ENCODE data around the gene ITIH5. TPM values are rescaled to one million over a fixed set of nuclear protein-coding genes. Genes with fewer than 3 reads are reported as not detected.

Gene ITIH5
- polyA plus RNA-seq, 1 donor from 2014 or later: 0.28 TPM

DNA sequence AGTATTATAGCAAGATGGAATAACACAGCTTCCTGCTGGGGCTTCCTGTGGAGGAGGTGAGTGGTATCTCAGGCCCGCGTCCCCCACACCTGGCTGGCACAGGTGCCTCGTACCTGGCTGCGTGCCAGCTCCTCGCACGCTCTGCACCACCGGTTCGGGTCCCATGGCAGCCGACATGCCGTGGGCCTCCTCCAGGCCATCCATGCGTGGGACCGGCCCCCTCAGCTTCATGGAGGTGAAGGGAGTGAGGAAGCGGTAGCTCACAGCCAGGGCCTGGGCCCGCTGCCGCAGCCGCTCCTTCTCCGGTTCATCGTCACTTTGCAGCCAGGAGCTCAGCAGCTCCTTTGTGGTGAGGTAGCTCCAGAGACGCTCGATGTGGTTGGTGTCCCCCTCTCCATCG is 90.4 kb downstream of the ITIH5 start:
- Histone ChIP-seq H3K9me2 (ENCODE audit: insufficient read depth, low read length) (no peaks in the 10 kb centered on the region), H3K79me2 (replicated peaks; ENCODE audit: insufficient read depth, low read length) (no peaks in the 10 kb centered on the region), H3K27ac (ENCODE audit: low read length) (no peak overlapping the region), H4K20me1 (ENCODE audit: insufficient read depth) (no peaks in the 10 kb centered on the region), H3K9ac (ENCODE audit: low read length) (no peak overlapping the region), H2AFZ (ENCODE audit: low read depth, low read length) (no peak overlapping the region), H3K4me3 (ENCODE audit: low read length) (no peak overlapping the region), H3F3A (ENCODE audit: insufficient read depth, low read length, poor library complexity, severe bottlenecking) (no peaks in the 10 kb centered on the region), H3K9me3 (ENCODE audit: low read length) (no peaks in the 10 kb centered on the region), H3K36me3 (ENCODE audit: insufficient read depth, low read length) (no peaks in the 10 kb centered on the region), H3K4me2 (ENCODE audit: low read length) (no peak overlapping the region), H3K27me3 (ENCODE audit: insufficient read depth, low read depth, low read length) (no peaks in the 10 kb centered on the region)
- no peak for TF ChIP-seq POLR2AphosphoS5 (IDR thresholded peaks at IDR 0.05)
- TF ChIP-seq TAF1 (IDR thresholded peaks at IDR 0.05; ENCODE audit: low read depth): no peak
- no peak for TF ChIP-seq RAD21 (conservative IDR thresholded peaks at IDR 0.05)
- TF ChIP-seq MXI1 (conservative IDR thresholded peaks at IDR 0.05; ENCODE audit: poor library complexity, severe bottlenecking): no peak
- TF ChIP-seq REST (IDR thresholded peaks at IDR 0.05; ENCODE audit: borderline replicate concordance): no peak
- TF ChIP-seq, protein P1, sequence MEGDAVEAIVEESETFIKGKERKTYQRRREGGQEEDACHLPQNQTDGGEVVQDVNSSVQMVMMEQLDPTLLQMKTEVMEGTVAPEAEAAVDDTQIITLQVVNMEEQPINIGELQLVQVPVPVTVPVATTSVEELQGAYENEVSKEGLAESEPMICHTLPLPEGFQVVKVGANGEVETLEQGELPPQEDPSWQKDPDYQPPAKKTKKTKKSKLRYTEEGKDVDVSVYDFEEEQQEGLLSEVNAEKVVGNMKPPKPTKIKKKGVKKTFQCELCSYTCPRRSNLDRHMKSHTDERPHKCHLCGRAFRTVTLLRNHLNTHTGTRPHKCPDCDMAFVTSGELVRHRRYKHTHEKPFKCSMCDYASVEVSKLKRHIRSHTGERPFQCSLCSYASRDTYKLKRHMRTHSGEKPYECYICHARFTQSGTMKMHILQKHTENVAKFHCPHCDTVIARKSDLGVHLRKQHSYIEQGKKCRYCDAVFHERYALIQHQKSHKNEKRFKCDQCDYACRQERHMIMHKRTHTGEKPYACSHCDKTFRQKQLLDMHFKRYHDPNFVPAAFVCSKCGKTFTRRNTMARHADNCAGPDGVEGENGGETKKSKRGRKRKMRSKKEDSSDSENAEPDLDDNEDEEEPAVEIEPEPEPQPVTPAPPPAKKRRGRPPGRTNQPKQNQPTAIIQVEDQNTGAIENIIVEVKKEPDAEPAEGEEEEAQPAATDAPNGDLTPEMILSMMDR (IDR thresholded peaks at IDR 0.05; ENCODE audit: poor library complexity, severe bottlenecking): no peak
- TF ChIP-seq EZH2 (IDR thresholded peaks at IDR 0.05; ENCODE audit: borderline replicate concordance, insufficient read depth, low read length, poor library complexity, severe bottlenecking): no peak
- TF ChIP-seq EP300 (conservative IDR thresholded peaks at IDR 0.05; ENCODE audit: poor library complexity, severe bottlenecking): no peak
- TF ChIP-seq SMC3 (conservative IDR thresholded peaks at IDR 0.05; ENCODE audit: poor library complexity): no peak

DNA sequence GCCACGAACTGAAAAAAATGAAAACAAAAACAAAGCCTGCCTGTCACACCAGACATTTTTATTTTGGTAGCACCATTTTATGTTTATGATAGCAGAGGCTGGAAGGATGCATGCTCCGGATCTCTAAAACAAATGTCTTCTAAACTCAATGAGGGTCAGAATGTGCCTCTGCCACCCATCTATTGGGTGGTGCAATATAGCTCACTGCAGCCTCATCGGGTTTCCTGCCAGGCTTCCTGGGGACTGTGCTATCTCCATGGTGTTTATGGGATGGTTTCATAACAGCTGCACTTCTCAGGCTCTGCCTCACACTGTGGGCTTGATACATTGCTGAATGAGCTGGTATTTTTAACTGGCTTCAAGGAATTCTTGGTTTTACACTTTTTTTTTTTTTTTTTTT is 94.4 kb downstream of the ITIH5 start:
- H3K9me2 ChIP-seq (ENCODE audit: insufficient read depth, low read length): no peaks in the 10 kb centered on the region
- no peak overlapping the region for H2AFZ ChIP-seq (ENCODE audit: low read depth, low read length)
- no peak overlapping the region for H3K4me3 ChIP-seq (ENCODE audit: low read length)
- no peak overlapping the region for H3K4me2 ChIP-seq (ENCODE audit: low read length)
- no peaks in the 10 kb centered on the region for H3K9me3 ChIP-seq (ENCODE audit: low read length)
- H3K79me2 ChIP-seq (replicated peaks; ENCODE audit: insufficient read depth, low read length): no peaks in the 10 kb centered on the region
- no peaks in the 10 kb centered on the region for H4K20me1 ChIP-seq (ENCODE audit: insufficient read depth)
- no peak overlapping the region for H3K27ac ChIP-seq (ENCODE audit: low read length)
- H3K36me3 ChIP-seq (ENCODE audit: insufficient read depth, low read length): no peaks in the 10 kb centered on the region
- no peak overlapping the region for H3K9ac ChIP-seq (ENCODE audit: low read length)
- no peaks in the 10 kb centered on the region for H3K27me3 ChIP-seq (ENCODE audit: insufficient read depth, low read depth, low read length)
- no peaks in the 10 kb centered on the region for H3F3A ChIP-seq (ENCODE audit: insufficient read depth, low read length, poor library complexity, severe bottlenecking)
- TF ChIP-seq REST (IDR thresholded peaks at IDR 0.05; ENCODE audit: borderline replicate concordance): no peak
- no peak for TF ChIP-seq EP300 (conservative IDR thresholded peaks at IDR 0.05; ENCODE audit: poor library complexity, severe bottlenecking)
- TF ChIP-seq SMC3 (conservative IDR thresholded peaks at IDR 0.05; ENCODE audit: poor library complexity): no peak
- no peak for TF ChIP-seq POLR2AphosphoS5 (IDR thresholded peaks at IDR 0.05)
- TF ChIP-seq, protein P1 (IDR thresholded peaks at IDR 0.05; ENCODE audit: poor library complexity, severe bottlenecking): no peak
- no peak for TF ChIP-seq RAD21 (conservative IDR thresholded peaks at IDR 0.05)
- no peak for TF ChIP-seq EZH2 (IDR thresholded peaks at IDR 0.05; ENCODE audit: borderline replicate concordance, insufficient read depth, low read length, poor library complexity, severe bottlenecking)
- no peak for TF ChIP-seq TAF1 (IDR thresholded peaks at IDR 0.05; ENCODE audit: low read depth)
- no peak for TF ChIP-seq MXI1 (conservative IDR thresholded peaks at IDR 0.05; ENCODE audit: poor library complexity, severe bottlenecking)
